ENCODE data around the gene BACH2. TPM values are rescaled to one million over a fixed set of nuclear protein-coding genes. Genes with fewer than 3 reads are reported as not detected.
A peak's percentile ranks its signal among the peaks of the same experiment; 100 is the strongest.
"Not testable (repeated sequence)": the region's sequence is repeated elsewhere in the genome, so short reads cannot be mapped to it uniquely, and the experiment has no call there.

BACH2 gene
- total RNA-seq, 2 experiments from 2014 or later: 60.7 to 66.9 TPM

DNA sequence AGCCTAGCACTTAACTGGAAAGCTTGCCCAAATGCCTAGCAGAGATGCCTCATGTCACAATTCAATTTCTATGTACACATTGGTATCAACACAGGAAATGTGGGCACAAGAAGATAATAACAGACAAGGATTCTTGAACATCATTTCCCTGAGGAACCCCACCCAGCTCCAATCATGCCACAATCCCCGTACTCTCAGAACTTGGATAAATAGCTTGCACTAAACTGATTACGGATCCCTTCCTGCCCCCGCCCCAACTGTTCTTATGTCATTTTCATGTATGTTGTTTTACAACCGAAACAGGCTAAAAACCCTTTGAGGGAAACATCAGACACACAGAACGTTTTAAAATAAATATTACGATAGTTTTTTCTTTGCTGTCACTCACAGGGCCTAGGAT is 87.1 kb downstream of the BACH2 start:
- ChIA-PET CTCF (interaction anchor here (1.3 kb wide), 1 partner anchor 11 kb away, joined by 3 read pairs; no protein-coding TSS in a partner anchor), POLR2A (no interaction called here)
- TF ChIP-seq, protein P1, sequence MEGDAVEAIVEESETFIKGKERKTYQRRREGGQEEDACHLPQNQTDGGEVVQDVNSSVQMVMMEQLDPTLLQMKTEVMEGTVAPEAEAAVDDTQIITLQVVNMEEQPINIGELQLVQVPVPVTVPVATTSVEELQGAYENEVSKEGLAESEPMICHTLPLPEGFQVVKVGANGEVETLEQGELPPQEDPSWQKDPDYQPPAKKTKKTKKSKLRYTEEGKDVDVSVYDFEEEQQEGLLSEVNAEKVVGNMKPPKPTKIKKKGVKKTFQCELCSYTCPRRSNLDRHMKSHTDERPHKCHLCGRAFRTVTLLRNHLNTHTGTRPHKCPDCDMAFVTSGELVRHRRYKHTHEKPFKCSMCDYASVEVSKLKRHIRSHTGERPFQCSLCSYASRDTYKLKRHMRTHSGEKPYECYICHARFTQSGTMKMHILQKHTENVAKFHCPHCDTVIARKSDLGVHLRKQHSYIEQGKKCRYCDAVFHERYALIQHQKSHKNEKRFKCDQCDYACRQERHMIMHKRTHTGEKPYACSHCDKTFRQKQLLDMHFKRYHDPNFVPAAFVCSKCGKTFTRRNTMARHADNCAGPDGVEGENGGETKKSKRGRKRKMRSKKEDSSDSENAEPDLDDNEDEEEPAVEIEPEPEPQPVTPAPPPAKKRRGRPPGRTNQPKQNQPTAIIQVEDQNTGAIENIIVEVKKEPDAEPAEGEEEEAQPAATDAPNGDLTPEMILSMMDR (IDR thresholded peaks at IDR 0.05): no peak
- DNase-seq (peak; percentile 40), ATAC-seq (no peak)
- no peak overlapping the region for H3K4me3 Mint-ChIP-seq
- H3K36me3 Mint-ChIP-seq (ENCODE audit: low read depth): peaks cover 65% of the 10 kb centered on the region
- H3K9me3 Mint-ChIP-seq: no peaks in the 10 kb centered on the region
- intact Hi-C loops (cut with micrococcal nuclease): no loop called here
- H3K27me3 Mint-ChIP-seq: no peaks in the 10 kb centered on the region
- H3K4me1 Mint-ChIP-seq (ENCODE audit: low read depth): peaks cover 74% of the 10 kb centered on the region
- H3K27ac Mint-ChIP-seq: peak overlapping the region; percentile 76

DNA sequence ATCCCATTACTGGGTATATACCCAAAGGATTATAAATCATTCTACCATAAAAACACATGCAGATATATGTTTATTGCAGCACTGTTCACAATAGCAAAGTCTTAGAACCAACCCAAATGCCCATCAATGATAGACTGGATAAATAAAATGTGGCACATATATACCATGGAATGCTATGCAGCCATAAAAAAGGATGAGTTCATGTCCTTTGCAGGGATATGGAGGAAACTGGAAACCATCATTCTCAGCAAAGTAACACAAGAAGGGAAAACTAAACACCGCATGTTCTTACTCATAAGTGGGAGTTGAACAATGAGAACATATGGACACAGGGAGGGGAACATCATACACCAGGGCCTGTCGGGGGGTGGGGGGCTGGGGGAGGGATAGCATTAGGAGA is 88.0 kb downstream of the BACH2 start:
- H3K27ac Mint-ChIP-seq; H3K4me3 Mint-ChIP-seq; DNase-seq; H3K9me3 Mint-ChIP-seq; ATAC-seq; CTCF ChIA-PET; intact Hi-C loops (cut with micrococcal nuclease); H3K27me3 Mint-ChIP-seq; POLR2A ChIA-PET: not testable (repeated sequence)
- H3K4me1 Mint-ChIP-seq (ENCODE audit: low read depth): peaks cover 77% of the 10 kb centered on the region
- peaks cover 72% of the 10 kb centered on the region for H3K36me3 Mint-ChIP-seq (ENCODE audit: low read depth)

DNA sequence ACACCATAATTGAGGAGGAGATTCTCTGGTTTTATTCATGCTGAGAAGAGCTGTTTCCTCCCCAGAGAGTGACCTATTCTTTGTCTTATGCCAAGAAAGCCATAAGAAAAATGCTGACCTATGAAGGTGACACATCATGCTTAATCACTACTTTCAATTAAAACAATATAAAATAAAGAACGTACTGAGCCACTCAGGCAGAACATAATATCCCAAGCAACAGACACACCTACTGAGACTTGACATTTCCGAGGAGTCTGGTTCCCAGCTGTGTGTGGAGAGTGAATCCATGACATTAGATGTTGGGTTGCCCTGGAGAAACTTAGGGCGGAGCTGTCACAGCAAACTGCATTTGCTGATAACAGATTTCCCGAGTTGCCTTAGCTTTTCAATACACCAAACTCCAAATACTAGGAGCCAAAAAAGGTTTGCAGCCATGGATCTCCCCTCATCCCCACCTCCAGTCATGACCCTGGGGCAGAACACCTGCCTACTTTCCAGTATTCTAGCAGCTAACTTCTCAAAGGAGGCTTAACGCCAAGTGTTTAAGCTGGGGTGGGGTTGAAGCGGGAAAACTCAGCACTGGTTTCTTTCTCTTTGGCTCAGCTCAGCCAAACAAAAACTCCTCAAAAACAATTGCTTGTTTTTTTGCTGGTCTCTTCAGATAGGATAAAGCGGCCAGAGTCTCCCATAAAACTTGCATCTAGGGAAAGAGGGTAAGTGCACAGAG is 92.2 kb downstream of the BACH2 start:
- no peak for ATAC-seq
- H3K4me1 Mint-ChIP-seq (ENCODE audit: low read depth): peaks cover 75% of the 10 kb centered on the region

DNA sequence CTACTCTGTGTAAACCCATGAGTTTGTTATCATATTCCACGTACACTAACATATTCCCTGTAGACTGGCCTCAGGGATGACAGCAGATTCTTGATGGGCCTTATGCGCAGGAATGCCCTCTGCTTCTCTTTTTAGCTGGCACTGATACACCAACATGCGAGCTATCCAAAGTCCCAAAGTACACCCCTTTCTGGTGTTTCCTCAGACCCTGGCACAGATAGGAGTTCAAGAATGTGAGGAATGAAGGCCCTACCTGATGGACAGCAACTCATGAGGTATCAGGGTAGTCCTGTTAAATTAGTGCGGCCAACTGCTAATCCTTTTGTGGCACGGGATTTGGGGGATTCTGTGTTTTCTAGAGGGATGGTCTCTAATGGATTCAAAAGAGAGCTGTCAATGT is 93.0 kb downstream of the BACH2 start:
- Mint-ChIP-seq H3K27ac (no peak overlapping the region), H3K4me3 (no peak overlapping the region), H3K4me1 (ENCODE audit: low read depth) (peaks cover 78% of the 10 kb centered on the region), H3K27me3 (no peaks in the 10 kb centered on the region), H3K36me3 (ENCODE audit: low read depth) (peaks cover 73% of the 10 kb centered on the region), H3K9me3 (peaks cover 8% of the 10 kb centered on the region)
- ChIA-PET POLR2A (interaction anchor here (1.0 to 5.1 kb wide), 3 partner anchors 11 to 29 kb away, joined by 3 to 39 read pairs (median 9); no protein-coding TSS in a partner anchor), CTCF (interaction anchor here (1.6 to 7.1 kb wide), 2 partner anchors 13 to 263 kb away, joined by 5 to 52 read pairs; no protein-coding TSS in a partner anchor)
- DNase-seq: no peak
- TF ChIP-seq, protein P1 (IDR thresholded peaks at IDR 0.05): no peak
- intact Hi-C loops (cut with micrococcal nuclease): no loop called here
- no peak for ATAC-seq

More for the DNA sequence above, 92.2 kb downstream of the BACH2 start:
- H3K4me3 Mint-ChIP-seq: no peak overlapping the region
- POLR2A ChIA-PET: interaction anchor here (0.7 to 5.1 kb wide), 4 partner anchors 10 to 28 kb away, joined by 3 to 39 read pairs (median 6); no protein-coding TSS in a partner anchor
- intact Hi-C loops (cut with micrococcal nuclease): no loop called here
- H3K27ac Mint-ChIP-seq: peak overlapping the region; percentile 44
- CTCF ChIA-PET: interaction anchor here (1.6 to 7.1 kb wide), 2 partner anchors 12 to 264 kb away, joined by 5 to 52 read pairs; no protein-coding TSS in a partner anchor
- peaks cover 69% of the 10 kb centered on the region for H3K36me3 Mint-ChIP-seq (ENCODE audit: low read depth)
- TF ChIP-seq, protein P1 (IDR thresholded peaks at IDR 0.05): no peak
- H3K9me3 Mint-ChIP-seq: peaks cover 1% of the 10 kb centered on the region
- no peaks in the 10 kb centered on the region for H3K27me3 Mint-ChIP-seq
- no peak for DNase-seq

DNA sequence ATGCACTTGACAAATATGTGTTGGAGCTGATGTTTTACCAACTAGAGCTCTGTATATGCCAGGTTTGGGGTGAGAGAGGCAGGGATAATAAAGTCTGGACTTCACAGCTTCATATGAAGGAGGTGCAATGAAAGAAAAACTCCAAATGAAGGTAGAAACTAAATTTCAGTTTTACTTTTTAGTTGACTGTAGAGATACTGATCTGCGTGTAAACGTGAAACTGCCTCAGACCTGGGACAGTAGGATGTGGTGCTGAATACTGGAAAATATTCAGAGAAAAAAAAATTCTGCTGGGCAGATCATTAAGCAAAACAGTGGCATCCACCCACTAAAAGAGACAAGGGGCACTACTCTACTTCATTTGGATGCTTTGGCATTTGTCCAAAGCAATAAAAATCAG is 94.5 kb downstream of the BACH2 start:
- peak overlapping the region; percentile 82 for H3K27ac Mint-ChIP-seq
- H3K4me3 Mint-ChIP-seq: peak overlapping the region; percentile 52
- ChIA-PET POLR2A (interaction anchor here (0.6 to 5.1 kb wide), 13 partner anchors 9 to 254 kb away, joined by 3 to 39 read pairs (median 3); no protein-coding TSS in a partner anchor), CTCF (interaction anchor here (1.0 to 7.1 kb wide), 12 partner anchors 10 to 277 kb away, joined by 3 to 52 read pairs (median 4); no protein-coding TSS in a partner anchor)
- H3K36me3 Mint-ChIP-seq (ENCODE audit: low read depth): peaks cover 80% of the 10 kb centered on the region
- ATAC-seq (peak; percentile 66), DNase-seq (peak; percentile 63)
- H3K4me1 Mint-ChIP-seq (ENCODE audit: low read depth): peaks cover 76% of the 10 kb centered on the region
- TF ChIP-seq, protein P1 (IDR thresholded peaks at IDR 0.05): no peak
- H3K9me3 Mint-ChIP-seq: peaks cover 15% of the 10 kb centered on the region
- intact Hi-C loops (cut with micrococcal nuclease): no loop called here
- no peaks in the 10 kb centered on the region for H3K27me3 Mint-ChIP-seq
